HG03520 (cell line): ENCODE results near the gene ZNF541.

Experiments used
- ATAC-seq: cut with Tn5 transposase; IDR thresholded peaks from one replicate; pipeline ENCODE4 v1.9.1; 2021; ENCODE audit warnings: mild to moderate bottlenecking, moderate library complexity; ENCODE audit not compliant: unreplicated experiment

ZNF541 gene

GRCh38 chr19:47544075-47544474 lies 28.9 kb downstream of the ZNF541 start:
- no peak for ATAC-seq

GRCh38 chr19:47542030-47542475 lies 30.9 kb downstream of the ZNF541 start:
- no peak for ATAC-seq

GRCh38 chr19:47541518-47541917 lies 31.4 kb downstream of the ZNF541 start:
- ATAC-seq, result no peak

GRCh38 chr19:47540748-47541147 lies 32.2 kb downstream of the ZNF541 start:
- no peak for ATAC-seq

- no peak for ATAC-seq
Observed at GRCh38 chr19:47539747-47540311, 33.1 kb downstream of the ZNF541 start.

GRCh38 chr19:47538812-47539211 lies 34.1 kb downstream of the ZNF541 start:
- no peak for ATAC-seq

- no peak for ATAC-seq
Observed at GRCh38 chr19:47537493-47537892, 35.5 kb downstream of the ZNF541 start.

- ATAC-seq, result no peak
Observed at GRCh38 chr19:47534628-47535027, 38.3 kb downstream of the ZNF541 start.

- no peak for ATAC-seq
Observed at GRCh38 chr19:47531640-47532387, 41.1 kb downstream of the ZNF541 start.

- ATAC-seq, result no peak
Observed at GRCh38 chr19:47529018-47529742, 43.8 kb downstream of the ZNF541 start.

- ATAC-seq, result no peak
Observed at GRCh38 chr19:47526798-47527197, 46.1 kb downstream of the ZNF541 start.

GRCh38 chr19:47523473-47523872 lies 49.5 kb downstream of the ZNF541 start:
- no peak for ATAC-seq
